Central memory CD4-positive, alpha-beta T cell (primary cell): ENCODE measurements around the gene TMEM37.

Experiments used
- DNase-seq: peaks from one replicate; pipeline ENCODE4 v3.0.0; 2022

Gene TMEM37

DNA sequence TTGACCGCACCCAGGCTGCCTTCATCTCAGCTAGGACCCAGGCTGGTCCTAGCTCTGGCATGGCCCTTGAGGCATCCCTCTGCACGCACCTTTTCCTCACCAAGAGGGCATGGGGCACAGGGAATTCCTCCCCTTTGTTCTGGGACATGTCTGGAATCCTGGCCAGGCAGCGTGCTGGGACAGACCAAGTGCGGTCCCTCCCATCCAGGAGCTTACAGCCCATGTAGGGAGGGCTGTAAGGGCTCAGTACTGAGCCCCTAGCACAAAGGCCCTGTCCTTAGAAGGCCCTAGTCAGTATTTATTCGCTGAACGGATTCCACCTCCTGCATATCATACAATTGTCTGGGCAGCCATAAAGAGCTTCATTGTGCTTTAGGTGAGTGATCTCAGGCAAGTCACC lies 3.0 kb downstream of the TMEM37 start:
- no peak for DNase-seq

DNA sequence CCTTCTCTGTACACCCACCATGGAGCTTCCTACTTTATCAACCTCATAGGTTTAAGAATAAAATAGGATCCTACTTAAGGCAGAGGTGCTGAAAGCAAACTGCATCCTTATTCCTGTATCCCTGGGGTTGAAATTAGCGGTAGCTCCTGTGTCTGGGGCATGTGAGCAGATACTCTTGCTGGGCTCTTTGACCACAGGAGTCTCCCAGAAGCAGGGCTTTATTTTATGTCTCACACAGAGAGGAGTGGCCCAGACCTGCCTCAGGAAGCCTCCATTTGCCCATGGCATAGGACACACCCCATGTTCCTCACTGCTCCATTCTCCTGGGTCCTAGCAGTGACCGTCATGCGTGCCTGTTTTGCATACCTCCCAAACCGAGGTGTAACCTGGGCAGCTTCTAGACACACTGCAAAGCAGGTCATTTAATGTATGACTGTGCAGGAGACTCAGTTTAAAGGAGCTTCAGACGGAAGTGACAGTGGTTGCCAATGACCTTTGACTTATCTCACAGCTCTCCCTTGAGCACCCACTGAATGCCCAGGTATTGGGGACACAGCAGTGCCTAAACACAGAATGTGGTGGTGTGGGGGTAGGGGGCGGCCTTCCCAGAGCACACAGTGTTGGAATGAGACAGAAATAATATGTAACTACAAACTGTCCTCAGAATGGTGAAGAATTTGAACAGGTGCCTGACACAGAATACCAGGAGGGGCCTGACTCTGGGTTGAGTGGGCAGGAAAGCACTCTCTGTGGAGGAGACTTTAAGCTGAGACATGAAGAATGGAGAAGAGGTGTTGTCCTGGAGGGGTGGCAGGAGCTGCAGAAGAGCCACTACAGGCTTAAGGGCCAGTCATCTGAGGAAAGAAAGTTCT lies 3.7 kb downstream of the TMEM37 start:
- DNase-seq, result no peak

DNA sequence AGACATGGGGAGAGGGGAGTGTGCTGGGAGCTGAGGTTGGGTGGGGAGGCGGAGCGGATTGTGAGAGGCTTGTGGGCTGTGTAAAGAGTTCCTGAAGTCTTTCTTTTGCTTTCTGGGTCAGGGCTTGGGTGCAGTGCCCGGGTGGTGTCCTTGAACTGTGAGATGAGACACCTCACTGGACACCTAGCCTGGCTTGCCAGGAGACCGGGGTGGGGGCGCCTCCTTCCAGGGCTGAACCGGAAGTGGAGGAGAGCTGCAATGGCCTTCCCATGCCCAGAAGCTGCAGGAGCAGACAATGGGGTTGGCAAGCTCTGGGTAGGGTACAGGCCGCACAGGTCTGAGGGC lies 4.3 kb downstream of the TMEM37 start:
- no peak for DNase-seq

DNA sequence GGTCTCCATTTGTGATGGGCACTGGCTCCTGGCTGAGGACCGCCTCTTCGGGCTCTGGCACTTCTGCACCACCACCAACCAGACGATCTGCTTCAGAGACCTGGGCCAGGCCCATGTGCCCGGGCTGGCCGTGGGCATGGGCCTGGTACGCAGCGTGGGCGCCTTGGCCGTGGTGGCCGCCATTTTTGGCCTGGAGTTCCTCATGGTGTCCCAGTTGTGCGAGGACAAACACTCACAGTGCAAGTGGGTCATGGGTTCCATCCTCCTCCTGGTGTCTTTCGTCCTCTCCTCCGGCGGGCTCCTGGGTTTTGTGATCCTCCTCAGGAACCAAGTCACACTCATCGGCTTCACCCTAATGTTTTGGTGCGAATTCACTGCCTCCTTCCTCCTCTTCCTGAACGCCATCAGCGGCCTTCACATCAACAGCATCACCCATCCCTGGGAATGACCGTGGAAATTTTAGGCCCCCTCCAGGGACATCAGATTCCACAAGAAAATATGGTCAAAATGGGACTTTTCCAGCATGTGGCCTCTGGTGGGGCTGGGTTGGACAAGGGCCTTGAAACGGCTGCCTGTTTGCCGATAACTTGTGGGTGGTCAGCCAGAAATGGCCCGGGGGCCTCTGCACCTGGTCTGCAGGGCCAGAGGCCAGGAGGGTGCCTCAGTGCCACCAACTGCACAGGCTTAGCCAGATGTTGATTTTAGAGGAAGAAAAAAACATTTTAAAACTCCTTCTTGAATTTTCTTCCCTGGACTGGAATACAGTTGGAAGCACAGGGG lies 5.5 kb downstream of the TMEM37 start:
- no peak for DNase-seq

DNA sequence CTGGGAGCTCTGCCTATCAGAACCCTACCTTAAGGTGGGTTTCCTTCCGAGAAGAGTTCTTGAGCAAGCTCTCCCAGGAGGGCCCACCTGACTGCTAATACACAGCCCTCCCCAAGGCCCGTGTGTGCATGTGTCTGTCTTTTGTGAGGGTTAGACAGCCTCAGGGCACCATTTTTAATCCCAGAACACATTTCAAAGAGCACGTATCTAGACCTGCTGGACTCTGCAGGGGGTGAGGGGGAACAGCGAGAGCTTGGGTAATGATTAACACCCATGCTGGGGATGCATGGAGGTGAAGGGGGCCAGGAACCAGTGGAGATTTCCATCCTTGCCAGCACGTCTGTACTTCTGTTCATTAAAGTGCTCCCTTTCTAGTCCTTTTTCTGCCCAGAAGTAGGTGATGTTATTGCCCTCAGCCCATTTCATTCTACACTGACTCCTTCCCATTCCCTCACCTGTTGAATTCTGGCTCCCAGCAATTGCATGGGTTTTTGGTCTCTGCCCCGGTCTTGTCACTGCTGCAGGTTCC lies 6.5 kb downstream of the TMEM37 start:
- DNase-seq, result no peak

DNA sequence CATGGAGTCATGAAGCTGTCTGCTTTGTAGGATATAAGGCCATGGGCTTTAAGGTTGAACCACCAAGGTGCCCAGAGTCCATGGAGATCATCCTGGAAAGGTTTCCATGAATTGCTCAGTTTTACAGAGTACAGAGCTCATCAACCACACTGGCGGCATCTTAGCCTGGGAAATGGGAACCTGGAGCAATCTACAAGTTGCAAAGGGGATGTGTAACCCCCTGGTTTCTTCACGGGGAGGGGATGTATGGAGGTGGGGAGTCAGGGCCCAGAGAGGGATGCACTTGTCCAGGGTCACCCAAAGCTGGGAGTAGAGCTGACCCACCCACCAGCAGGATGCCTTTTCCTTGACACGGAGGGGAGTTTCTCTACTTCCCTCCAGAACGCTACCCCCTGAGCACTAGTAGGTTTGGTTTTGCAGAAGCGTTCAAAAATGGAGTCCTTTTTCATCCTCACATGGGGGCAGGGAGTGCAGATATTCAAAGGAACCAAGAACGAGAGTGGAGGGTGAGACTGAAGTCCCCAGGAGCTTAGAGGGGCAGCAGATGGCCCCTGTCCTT lies 7.2 kb downstream of the TMEM37 start:
- DNase-seq, result no peak

DNA sequence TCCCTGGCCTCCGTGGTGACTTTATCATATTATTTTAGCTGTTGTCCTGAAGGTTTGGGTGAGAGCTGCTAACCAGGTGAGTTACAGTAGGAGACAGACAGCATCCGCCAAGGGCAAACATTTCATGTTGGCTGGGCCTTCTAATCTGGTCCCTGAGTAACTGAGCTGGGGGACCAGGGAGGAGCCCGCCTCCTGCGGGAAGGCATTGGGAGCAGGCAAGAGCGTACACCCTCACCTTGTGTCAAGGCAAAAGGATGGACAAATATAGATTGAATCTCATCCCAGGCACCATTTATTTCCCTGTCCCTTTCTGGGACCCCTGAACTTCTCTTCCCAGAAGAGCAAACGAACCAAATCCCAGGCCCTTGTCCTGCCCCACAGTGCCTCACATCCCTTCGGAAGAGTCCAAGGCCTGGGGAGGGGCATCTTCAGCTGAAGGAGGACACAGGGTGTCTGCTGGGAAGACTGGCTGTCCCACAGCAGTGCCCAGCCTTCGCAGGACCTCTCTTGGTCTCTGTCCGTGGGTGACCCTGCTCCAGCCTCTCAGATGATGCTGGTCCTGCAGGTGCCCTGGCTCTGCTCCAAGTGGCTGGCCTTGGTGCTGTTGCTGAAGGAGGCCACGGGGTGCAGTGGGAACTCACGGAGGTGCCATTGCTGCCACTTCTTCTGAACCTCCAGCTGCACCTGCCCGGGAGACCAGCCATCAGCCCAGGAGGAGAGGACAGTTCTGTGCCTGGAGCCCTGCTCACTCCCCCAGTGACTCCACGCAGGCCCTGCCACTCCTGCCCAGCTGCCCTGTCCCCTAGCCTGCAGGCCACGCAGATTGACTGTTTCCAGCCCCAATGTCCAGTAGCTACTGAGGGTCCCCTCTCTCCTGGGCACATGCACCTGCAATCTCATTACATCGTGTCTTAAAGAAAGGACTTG lies 8.2 kb downstream of the TMEM37 start:
- DNase-seq, result no peak

DNA sequence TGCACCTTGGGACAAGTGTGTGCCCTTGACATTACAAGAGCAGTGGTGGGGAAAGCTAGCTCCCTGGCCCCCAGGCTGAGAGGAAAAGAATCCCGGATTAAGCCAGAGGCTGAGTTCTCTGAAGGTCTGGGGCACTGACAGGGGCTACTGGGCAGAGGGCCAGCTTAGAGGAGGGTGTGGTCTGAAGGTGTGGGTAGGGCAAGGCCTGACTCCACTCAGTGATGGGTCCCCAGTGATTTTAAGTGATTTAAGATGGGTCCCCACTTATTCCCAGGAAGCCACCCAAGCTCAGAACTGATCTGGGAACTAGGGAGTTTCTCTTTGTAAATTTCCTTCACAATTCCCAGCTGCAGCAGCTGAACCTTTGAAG lies 8.8 kb downstream of the TMEM37 start:
- DNase-seq, result no peak

DNA sequence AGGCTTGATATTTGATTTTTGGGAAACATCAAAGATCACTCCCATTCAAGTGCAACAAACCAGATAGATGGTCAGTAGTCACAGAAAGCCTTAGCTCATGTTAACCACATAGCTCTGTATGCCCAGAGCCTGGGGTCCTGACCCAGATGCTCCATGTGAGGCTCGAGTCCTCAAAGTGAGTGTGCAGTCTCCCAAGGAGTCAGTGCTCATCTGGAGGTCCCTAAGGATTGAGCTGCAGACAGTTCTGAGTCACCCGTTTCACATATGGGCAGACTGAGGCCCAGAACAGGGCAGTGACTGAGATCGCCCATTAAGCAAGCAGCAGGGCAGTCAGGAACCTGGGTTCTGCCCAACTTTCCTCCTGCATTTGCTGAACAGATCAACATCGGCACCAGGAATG lies 9.2 kb downstream of the TMEM37 start:
- DNase-seq, result no peak

DNA sequence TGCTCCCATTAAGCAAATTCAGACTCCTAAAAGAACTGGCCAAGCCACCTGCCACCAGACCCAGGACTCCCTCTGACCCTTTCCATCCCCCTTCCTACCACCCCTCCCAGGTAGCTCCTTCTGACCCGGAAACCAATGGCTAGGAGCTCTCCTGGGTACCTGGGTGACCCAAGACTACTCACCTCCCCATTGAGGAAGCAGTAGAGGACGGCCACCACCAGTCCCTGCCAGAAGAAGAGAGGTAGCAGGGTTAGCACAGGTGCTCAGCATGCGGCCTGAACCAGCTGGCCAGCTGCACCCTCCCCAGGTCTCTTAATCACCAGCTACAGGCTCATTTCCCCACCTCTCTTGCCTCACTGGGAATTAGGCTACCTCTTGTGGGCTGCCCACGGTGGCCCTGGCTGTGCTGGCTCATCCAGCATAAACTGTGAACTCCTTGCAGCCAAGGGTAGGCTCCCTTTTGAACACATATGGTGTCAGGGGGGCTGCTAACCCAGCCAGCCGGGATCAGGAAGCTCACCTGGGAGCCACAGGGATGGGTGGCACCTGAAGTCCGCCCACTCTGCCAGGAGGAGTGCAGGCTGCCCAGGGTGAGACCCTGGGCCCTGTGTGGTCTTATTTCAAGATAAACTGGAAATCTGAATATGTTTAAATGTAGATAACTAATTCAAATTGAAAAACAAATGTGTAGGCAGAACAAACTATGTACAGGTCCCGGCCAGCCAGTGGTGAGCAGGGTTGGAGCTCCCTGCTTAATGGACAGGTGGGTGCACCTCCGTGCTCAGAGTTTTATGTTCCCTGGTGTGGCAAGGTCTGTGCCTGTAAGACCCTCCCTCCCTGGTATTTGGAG lies 9.9 kb downstream of the TMEM37 start:
- no peak for DNase-seq

DNA sequence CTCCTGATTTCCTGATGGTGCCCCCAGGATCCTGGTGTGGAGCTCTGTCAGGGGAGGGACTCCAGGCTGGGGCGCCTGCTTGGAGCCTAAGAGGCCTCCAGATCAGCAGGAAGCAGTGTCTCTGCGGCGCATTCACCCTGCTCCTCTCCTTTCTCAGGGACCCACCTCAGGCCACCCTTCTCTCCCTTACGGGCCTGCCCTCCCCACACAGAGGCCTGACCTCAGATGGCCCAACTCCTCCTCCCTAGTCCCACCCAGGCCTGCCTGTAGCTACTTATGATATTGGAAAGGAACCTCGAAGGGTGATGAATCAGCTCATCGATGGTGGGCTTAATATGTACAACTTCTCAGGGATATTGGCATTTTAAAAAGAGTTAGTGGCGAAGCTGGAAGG lies 10.6 kb downstream of the TMEM37 start:
- DNase-seq, result no peak

DNA sequence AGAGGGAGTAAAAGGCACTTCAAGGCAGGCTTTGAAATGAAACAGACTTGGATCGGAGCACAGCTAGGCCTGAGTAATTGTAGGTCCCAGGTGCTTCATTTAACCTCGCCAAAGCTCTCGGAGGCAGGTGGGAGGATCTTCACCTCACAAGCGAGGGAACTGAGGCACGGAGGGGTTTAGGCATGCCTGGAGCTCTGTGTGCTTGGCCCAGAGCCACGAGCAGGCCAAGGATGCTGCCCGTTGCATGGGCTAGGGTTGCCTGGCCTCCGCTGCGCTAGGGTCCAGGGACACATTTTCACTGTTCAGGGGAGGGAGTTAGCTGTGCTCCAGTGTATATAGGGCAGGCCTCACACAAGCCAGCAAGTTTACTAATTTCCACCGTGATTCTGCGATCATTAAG lies 11.2 kb downstream of the TMEM37 start:
- no peak for DNase-seq

DNA sequence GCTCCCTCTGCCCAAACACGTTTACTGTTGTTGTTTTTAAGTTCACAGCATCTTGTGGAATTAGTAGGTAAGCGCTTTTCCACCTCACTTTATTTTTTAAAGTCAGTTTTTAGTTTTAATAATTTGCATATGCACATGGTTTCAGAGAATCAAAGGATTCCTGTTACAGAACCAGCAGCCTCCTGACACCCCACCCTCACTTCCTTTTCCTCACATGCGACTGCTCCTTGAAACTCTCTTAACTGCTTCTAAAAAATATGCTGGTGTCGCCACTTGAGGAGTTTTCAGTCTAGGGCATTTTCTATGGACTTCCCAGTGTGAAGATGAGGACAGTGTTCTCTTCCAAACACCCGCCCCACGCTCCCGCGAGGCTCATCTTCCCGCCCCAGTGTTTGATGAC lies 14.4 kb downstream of the TMEM37 start:
- no peak for DNase-seq

DNA sequence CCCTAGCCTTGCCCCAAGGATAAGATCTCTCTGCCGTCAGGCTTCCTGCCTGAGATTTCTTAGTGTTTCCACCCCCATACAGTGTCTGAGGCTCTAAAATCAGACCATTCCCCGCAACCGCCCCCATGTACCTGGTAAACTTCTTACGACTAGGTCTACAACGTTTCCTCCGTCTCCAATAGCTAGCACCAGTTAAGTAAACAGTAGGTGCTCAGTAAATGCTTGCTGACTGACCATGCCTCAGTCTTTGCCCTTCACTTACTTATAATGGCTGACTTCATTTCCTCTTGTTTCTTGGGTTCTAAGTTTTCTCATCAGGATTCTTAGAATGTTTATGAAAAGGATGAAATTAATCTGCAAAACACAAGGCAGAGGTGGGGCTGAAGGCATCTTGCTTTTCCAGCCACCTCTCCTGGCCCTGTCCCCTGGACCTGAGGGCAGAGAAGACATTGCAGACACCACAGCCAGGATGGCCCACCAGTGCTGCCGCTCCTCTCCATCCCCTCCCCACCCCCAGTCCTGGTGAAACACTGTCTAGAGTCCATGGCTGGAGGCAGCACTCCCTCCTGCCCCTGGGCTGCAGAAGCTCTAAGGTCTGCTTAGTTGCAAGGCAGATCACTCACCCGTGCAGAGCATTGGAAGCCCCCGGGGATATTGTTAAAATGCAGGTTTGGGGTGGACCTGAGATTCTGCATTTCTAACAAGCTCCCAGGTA lies 16.9 kb downstream of the TMEM37 start:
- DNase-seq, result no peak

DNA sequence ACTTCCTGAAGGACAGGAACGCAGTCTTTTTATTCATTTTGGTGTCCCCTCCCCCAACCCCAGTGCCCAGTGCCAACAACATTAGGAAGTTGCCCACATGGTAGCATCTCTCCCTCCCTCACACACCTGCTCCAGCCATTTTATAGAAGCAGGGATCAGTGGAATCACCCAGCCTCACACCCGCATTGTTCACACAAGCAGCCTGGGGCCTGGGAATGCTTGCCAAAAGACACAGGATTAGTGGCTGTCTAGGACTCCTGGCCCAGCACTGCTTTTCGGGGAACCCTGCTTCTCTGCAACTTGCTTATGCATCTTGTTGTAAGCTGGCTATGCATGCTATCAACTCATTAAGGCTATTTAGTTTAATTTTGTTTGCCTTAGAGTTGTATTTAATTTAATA lies 17.9 kb downstream of the TMEM37 start:
- no peak for DNase-seq

DNA sequence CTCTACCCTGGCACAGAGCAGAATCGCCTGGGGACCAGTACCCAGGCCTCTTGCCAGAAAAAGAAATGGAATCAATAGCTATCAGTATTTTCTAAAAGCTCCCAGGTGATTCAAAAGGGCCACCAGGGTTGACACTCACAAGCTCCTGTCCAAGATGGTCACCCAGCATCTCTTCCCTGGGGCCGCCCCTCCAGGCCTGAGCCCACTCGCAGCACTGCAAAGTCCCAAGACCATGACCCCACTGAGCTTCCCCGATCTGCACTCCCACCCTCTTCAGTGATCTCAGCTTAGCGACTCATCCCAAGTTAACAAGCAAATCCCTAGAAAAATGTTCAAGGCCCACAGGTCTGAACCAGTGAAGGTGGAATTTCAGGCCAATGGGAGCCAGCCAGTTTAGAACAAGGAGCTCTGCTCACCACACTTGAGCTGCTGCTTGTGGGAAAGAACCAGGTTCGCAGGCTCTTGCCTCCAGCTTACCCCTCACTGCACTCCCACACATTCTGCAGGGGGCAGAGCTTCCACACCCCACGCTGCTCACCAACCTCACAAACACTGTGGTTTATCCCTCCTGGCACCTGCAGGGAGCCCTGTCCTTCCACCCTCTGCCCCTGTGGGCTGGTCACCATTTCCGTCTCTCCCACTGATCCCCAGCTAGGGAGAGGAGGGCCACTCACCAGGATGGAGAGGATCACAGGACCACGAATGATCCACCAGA lies 19.8 kb downstream of the TMEM37 start:
- DNase-seq, result no peak

DNA sequence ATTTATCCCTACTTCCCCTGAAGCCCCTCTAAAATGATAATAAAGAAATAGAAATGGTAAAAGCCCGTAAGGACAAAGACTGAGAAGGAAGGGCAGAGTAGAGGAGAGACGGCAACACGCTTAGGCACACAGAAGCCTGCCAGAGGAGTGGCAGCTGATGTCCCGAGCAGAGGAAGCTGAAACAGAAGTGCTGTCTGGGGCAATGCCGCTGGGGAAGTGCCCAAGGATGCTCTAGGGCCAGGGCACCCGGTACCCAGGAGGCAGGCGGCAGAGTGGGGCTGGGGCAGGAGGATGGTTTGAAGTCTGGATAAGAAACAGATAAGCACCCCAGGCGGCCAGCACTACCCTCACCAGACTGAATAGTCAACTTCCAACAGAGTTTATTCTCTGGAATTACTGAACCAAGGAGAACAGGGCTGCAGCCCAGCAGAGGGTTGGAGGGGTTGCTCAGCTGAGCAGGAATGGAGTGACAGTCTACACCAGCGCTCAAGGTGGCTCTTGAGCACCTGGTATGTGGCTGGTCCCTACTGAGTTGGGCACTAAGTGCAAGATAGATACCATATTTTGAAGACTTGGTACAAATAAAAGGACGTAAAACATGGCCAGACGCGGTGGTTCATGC lies 22.4 kb downstream of the TMEM37 start:
- no peak for DNase-seq

DNA sequence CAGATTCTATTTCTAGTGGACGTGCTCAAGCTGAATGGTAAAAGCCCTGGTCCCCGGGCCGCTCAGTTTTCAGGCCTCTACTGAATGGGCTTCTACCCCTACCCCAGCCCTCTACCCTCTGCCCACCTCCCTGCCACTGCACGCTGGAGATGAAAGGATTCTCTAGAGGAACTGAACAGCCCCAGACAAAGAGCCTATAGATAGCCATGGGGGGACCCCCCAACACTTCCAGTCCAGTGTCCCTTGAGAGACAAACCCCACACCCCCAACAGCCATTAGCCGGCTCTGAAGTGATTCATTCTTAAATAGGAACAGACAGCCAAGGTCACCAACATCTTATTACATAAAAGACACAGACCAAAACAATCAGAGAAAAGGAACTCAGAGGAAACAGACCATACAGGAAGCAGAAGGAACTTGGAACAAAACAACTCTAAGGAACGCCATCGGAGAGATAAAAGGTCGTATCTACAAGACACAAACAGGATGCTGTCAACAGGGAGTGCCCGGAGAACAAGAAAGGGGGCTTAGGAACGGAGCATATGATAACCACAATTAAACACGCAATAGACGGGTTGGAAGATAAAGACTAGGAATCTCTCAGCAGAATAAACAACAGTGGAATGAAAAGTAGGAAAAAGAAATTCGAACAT lies 23.5 kb downstream of the TMEM37 start:
- DNase-seq, result no peak

DNA sequence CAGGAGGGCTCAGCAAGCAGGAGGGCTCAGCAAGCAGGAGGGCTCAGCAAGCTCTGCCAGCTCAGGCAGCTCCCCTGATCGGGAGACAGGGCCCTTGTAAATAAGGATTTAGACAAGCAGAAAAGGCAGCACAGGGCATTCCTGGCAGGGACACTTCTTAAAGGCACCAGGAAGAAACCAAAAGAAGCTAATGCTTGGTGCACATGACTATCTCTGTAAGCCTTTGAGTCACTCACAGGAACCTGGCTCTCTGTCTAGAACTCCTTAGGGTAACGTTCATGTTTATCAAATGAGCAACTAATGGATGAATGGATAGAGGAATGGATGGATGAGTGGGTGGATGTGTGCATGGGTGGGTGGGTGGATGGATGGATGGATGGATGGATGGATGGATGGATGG lies 28.4 kb downstream of the TMEM37 start:
- no peak for DNase-seq
